B cell (primary cell): ENCODE measurements around the gene DIPK1B. TPM values are rescaled to one million over a fixed set of nuclear protein-coding genes. Genes with fewer than 3 reads are reported as not detected.
A peak's percentile ranks its signal among the peaks of the same experiment; 100 is the strongest.
"Not testable (repeated sequence)": the region's sequence is repeated elsewhere in the genome, so short reads cannot be mapped to it uniquely, and the experiment has no call there.

Experiments
- ATAC-seq: fragments of 200-7000 bp; cut with Tn5 transposase; one replicate; pipeline ENCODE4 v1.10.0; 2021; ENCODE audit warnings: low read depth, mild to moderate bottlenecking, moderate number of reproducible peaks, moderate library complexity
- CTCF ChIA-PET: fragments of 350-600 bp; sonication (Branson Sonifier 250); formaldehyde crosslinking; loops from one replicate; lab custom pipeline; 2021; ENCODE audit warnings: antibody characterized with exemption, inconsistent platforms; lab: Charles Lee
- POLR2A ChIA-PET: fragments of 350-600 bp; sonication (Branson Sonifier 250); formaldehyde crosslinking; loops from one replicate; lab custom pipeline; 2021; ENCODE audit warnings: antibody characterized with exemption; lab: Charles Lee
- DNase-seq: peaks from one replicate; pipeline ENCODE4 v3.0.0; 2013
- H2AFZ ChIP-seq: 2 replicates; pipeline ENCODE4 v1.6.1; 2012; ENCODE audit warnings: mild to moderate bottlenecking, low read depth, low read length; ENCODE audit not compliant: insufficient read depth, poor library complexity, severe bottlenecking
- H3K27ac ChIP-seq, 2 donors: 1 replicate in 1 of 2; 2 replicates in 1 of 2; pipeline ENCODE4 v1.5.1; 2012 to 2013; ENCODE audit warnings: low read length in 2 of 2, mild to moderate bottlenecking in 2 of 2, moderate library complexity in 1 of 2
- H3K27me3 ChIP-seq, 4 experiments: fragments of 200-600 bp in 1 of 4; sonication (generic) in 1 of 4; replicated peaks in 1 of 4; 1 replicate in 2 of 4; 2 replicates in 2 of 4; pipeline versions ENCODE4 v1.6.1 to v1.7.0; 2013 to 2016; ENCODE audit warnings: low read length in 3 of 4, mild to moderate bottlenecking in 2 of 4, mixed read lengths in 1 of 4, moderate library complexity in 1 of 4; ENCODE audit not compliant: insufficient read depth in 4 of 4, control insufficient read depth in 3 of 4; ENCODE audit errors: control extremely low read depth in 1 of 4
- H3K36me3 ChIP-seq, 2 experiments: replicated peaks in 1 of 2; 1 replicate in 1 of 2; 2 replicates in 1 of 2; pipeline versions ENCODE4 v1.6.1 to v1.7.1; 2013; ENCODE audit warnings: low read length in 1 of 2; ENCODE audit not compliant: insufficient read depth in 2 of 2, control insufficient read depth in 1 of 2; ENCODE audit errors: control extremely low read depth in 1 of 2, extremely low read depth in 1 of 2
- H3K4me1 ChIP-seq, 2 donors: fragments of 200-600 bp in 1 of 2; sonication (generic) in 1 of 2; 1 replicate in 1 of 2; 2 replicates in 1 of 2; pipeline versions ENCODE4 v1.5.1 to v1.6.1; 2013 to 2017; ENCODE audit warnings: low read length in 2 of 2; ENCODE audit not compliant: control insufficient read depth in 2 of 2, insufficient read depth in 2 of 2
- H3K4me2 ChIP-seq: replicated peaks from 2 replicates; pipeline ENCODE3; 2012; ENCODE audit warnings: mild to moderate bottlenecking, low read depth, low read length; ENCODE audit not compliant: poor library complexity, severe bottlenecking
- H3K4me3 ChIP-seq, 5 experiments: fragments of 200-600 bp in 1 of 5; sonication (generic) in 1 of 5; 1 replicate in 3 of 5; 2 replicates in 2 of 5; pipeline versions ENCODE4 v1.5.1 to v1.7.0; 2011 to 2016; ENCODE audit warnings: low read length in 4 of 5, mild to moderate bottlenecking in 4 of 5, low read depth in 2 of 5, control low read depth in 1 of 5, moderate library complexity in 1 of 5; ENCODE audit not compliant: insufficient read depth in 1 of 5; ENCODE audit errors: control extremely low read depth in 1 of 5, extremely low read depth in 1 of 5
- H3K79me2 ChIP-seq: fragments of 200-600 bp; sonication (generic); one replicate; pipeline ENCODE4 v1.6.0; 2016; ENCODE audit warnings: low read length; ENCODE audit not compliant: control insufficient read depth, insufficient read depth
- H3K9ac ChIP-seq: fragments of 200-600 bp; sonication (generic); 2 replicates; pipeline ENCODE4 v1.6.1; 2017; ENCODE audit warnings: mild to moderate bottlenecking, low read length, moderate library complexity
- H3K9me3 ChIP-seq, 3 donors: one replicate each; pipeline versions ENCODE4 v1.6.1 to v1.7.1; 2013; ENCODE audit warnings: low read length in 2 of 3; ENCODE audit not compliant: control insufficient read depth in 2 of 3, insufficient read depth in 1 of 3; ENCODE audit errors: control extremely low read depth in 1 of 3
- H4K20me1 ChIP-seq: 2 replicates; pipeline ENCODE4 v1.6.0; 2012; ENCODE audit warnings: mild to moderate bottlenecking, low read length; ENCODE audit not compliant: insufficient read depth, control insufficient read depth, poor library complexity, severe bottlenecking
- H3K27ac Mint-ChIP-seq: one replicate; pipeline ENCODE4 v1.8.0; 2021; ENCODE audit warnings: mixed read lengths
- H3K27me3 Mint-ChIP-seq: one replicate; pipeline ENCODE4 v1.8.0; 2021; ENCODE audit warnings: mixed read lengths
- H3K4me1 Mint-ChIP-seq: one replicate; pipeline ENCODE4 v1.8.0; 2021; ENCODE audit warnings: mixed read lengths
- H3K4me3 Mint-ChIP-seq: one replicate; pipeline ENCODE4 v1.8.0; 2021; ENCODE audit warnings: mixed read lengths
- H3K9me3 Mint-ChIP-seq: one replicate; pipeline ENCODE4 v1.8.0; 2022; ENCODE audit warnings: mixed read lengths; ENCODE audit not compliant: insufficient read depth
- EZH2 ChIP-seq: IDR thresholded peaks from 2 replicates; pipeline ENCODE4 v1.6.1; 2012; ENCODE audit warnings: borderline replicate concordance, low read depth, mild to moderate bottlenecking, moderate library complexity, low read length; ENCODE audit not compliant: insufficient read depth, poor library complexity, severe bottlenecking
- WGBS: methylation state at CpG from one replicate; pipeline ENCODE4 v1.1.5; 2013; ENCODE audit warnings: missing lambda C conversion rate; ENCODE audit not compliant: insufficient coverage; 5-methylcytosine and 5-hydroxymethylcytosine counted together
- intact Hi-C: fragments of 100-400 bp; cut with micrococcal nuclease; formaldehyde crosslinking; loops from one replicate; pipeline ENCODE4 v1.10.0; 2022
- polyA plus RNA-seq: library from polyadenylated mRNA; depleted of rRNA; stranded (reverse); fragments of >200 nt; gene quantifications from 2 replicates; pipeline ENCODE4 v1.2.3, GENCODE V29; 2012
- total RNA-seq, 2 donors: library from RNA; stranded (reverse); fragments of 120-200 nt in 1 of 2; gene quantifications; 1 replicate in 1 of 2; 2 replicates in 1 of 2; pipeline versions ENCODE4 v1.2.3 to v1.2.4, GENCODE V29; 2013 to 2022
- TF ChIP-seq, protein P1 (sequence below): fragments of 200-600 bp; IDR thresholded peaks from one replicate; pipeline ENCODE4 v1.8.0; 2022; ENCODE audit warnings: antibody characterized with exemption, mild to moderate bottlenecking

Gene DIPK1B
- total and polyA plus RNA-seq, 2 donors (not counting 1 experiment from before 2014, with no cell fraction given): 9.6 TPM

DNA sequence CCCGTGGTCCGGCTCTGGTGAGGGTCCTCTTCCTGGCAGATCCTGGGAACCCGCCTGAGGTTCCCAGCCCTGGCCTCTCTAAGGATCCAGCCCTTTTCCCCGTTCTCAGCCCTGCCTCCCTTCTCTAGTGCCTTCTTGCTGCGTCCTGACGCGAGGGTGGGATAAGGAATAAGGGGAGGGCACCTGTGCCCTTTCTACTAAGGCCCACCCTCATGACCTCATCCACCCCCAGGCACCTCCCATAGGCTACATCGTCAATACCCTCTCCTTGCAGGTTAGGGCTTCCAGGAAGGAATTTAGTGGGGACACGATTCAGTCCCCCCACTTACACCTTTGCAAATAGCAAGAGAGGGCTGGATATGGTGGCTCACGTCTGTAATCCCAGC, 10.7 kb upstream of the DIPK1B start:
- Histone ChIP-seq H3K9me3 (peaks cover 0 to 4% (median 0%) of the 10 kb centered on the region in 3 donors), H3K4me3 (peak overlapping the region in 2 of 5 experiments; percentile 19 to 52), H3K27ac (peak overlapping the region in 1 of 2 donors; percentile 79), H3K27me3 (peaks cover 0 to 16% (median 2%) of the 10 kb centered on the region in 4 experiments), H3K36me3 (no peaks in the 10 kb centered on the region), H3K79me2 (no peaks in the 10 kb centered on the region), H2AFZ (peak overlapping the region; percentile 56), H3K9ac (peak overlapping the region; percentile 65), H3K4me1 (peaks cover 31 to 43% of the 10 kb centered on the region in 2 donors), H3K4me2 (peak overlapping the region; percentile 91), H4K20me1 (no peaks in the 10 kb centered on the region)
- intact Hi-C loops: loop anchor here (2.0 kb wide), 1 partner anchor 57 kb away; the partner anchor contains the start of gene LCN8
- Mint-ChIP-seq H3K4me3 (peak overlapping the region; percentile 87), H3K9me3 (no peaks in the 10 kb centered on the region), H3K4me1 (peaks cover 37% of the 10 kb centered on the region), H3K27me3 (peaks cover 14% of the 10 kb centered on the region), H3K27ac (peak overlapping the region; percentile 90)
- 17% methylated on average over 1 of the region's 10 CpGs for WGBS
- ChIA-PET CTCF (interaction anchor here (1.0 to 1.2 kb wide), 3 partner anchors 25 to 30 kb away, joined by 3 to 7 read pairs (median 6); no protein-coding TSS in a partner anchor), POLR2A (interaction anchor here (1.8 to 2.1 kb wide), 3 partner anchors 13 to 56 kb away, joined by 7 to 20 read pairs (median 8); partner anchors contain the start of gene LCN8)
- no peak for ATAC-seq
- DNase-seq: no peak
- TF ChIP-seq, protein P1, sequence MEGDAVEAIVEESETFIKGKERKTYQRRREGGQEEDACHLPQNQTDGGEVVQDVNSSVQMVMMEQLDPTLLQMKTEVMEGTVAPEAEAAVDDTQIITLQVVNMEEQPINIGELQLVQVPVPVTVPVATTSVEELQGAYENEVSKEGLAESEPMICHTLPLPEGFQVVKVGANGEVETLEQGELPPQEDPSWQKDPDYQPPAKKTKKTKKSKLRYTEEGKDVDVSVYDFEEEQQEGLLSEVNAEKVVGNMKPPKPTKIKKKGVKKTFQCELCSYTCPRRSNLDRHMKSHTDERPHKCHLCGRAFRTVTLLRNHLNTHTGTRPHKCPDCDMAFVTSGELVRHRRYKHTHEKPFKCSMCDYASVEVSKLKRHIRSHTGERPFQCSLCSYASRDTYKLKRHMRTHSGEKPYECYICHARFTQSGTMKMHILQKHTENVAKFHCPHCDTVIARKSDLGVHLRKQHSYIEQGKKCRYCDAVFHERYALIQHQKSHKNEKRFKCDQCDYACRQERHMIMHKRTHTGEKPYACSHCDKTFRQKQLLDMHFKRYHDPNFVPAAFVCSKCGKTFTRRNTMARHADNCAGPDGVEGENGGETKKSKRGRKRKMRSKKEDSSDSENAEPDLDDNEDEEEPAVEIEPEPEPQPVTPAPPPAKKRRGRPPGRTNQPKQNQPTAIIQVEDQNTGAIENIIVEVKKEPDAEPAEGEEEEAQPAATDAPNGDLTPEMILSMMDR: no peak
- TF ChIP-seq EZH2: no peak

DNA sequence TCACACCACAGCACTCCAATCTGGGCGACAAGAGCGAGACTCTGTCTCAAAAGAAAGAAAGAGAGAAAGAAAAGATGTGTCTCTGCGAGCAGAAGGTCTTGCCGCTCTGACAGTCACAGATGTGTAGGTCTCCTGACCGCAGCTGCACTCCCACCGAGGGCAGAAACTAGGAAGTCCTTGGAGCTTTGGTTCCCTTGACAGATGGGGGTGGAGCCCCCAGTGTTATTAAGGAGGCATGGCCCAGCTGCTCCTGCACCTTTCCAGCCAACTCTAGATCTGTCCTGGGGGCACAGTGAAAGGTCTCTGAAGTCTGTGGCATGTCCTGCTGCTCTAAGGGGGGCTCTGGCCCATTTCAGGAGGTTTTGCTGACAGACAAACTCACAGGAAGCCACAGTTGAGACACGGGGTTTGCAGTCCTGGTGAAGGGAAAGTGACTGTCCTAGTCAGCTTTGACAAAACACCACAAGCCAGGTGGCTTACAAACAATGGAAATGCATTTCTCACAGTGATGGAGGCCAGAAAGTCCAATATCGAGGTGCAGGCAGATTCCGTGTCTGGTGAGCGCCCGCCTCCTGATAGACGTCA, 9.0 kb upstream of the DIPK1B start:
- no peak for ATAC-seq
- H3K9ac ChIP-seq: no peak overlapping the region
- H3K9me3 Mint-ChIP-seq: no peaks in the 10 kb centered on the region
- no peak overlapping the region for H3K27ac ChIP-seq
- peaks cover 0 to 5% (median 0%) of the 10 kb centered on the region in 4 experiments for H3K27me3 ChIP-seq
- no peak overlapping the region for H2AFZ ChIP-seq
- no peaks in the 10 kb centered on the region for H3K79me2 ChIP-seq
- 37% methylated on average over 12 of the region's 12 CpGs for WGBS
- H3K4me1 Mint-ChIP-seq: peaks cover 30% of the 10 kb centered on the region
- peak overlapping the region; percentile 7 for H3K4me3 Mint-ChIP-seq
- POLR2A ChIA-PET: interaction anchor here (0.7 to 2.1 kb wide), 2 partner anchors 25 to 53 kb away, joined by 3 to 14 read pairs; no protein-coding TSS in a partner anchor
- peak overlapping the region; percentile 40 for H3K4me2 ChIP-seq
- TF ChIP-seq, protein P1: no peak
- TF ChIP-seq EZH2: no peak
- intact Hi-C loops: no loop called here
- DNase-seq: peak; percentile 72
- peaks cover 12% of the 10 kb centered on the region for H3K27me3 Mint-ChIP-seq
- peaks cover 28 to 36% of the 10 kb centered on the region in 2 donors for H3K4me1 ChIP-seq
- H3K36me3 ChIP-seq: no peaks in the 10 kb centered on the region
- no peaks in the 10 kb centered on the region for H4K20me1 ChIP-seq
- no peak overlapping the region for H3K4me3 ChIP-seq
- peaks cover 0 to 4% (median 0%) of the 10 kb centered on the region in 3 donors for H3K9me3 ChIP-seq
- CTCF ChIA-PET: no interaction called here
- H3K27ac Mint-ChIP-seq: peak overlapping the region; percentile 3

DNA sequence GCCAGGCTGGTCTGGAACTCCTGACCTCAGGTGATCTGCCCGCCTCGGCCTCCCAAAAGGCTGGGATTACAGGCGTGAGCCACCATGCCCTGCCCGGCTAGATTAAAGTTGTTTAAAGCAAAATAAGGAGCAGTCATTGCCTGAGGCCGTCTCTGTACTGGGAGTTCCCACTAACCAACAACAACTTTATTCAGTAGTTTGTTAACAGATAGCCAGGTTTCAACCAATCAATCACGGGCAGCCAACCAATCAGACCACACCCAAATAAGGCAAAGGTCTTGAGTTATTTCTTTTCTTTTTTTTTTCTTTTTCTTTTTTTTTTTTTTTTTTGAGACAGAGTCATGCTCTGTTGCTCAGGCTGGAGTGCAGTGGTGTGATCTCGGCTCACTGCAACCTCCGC, 7.6 kb upstream of the DIPK1B start:
- Mint-ChIP-seq H3K4me1 (peaks cover 30% of the 10 kb centered on the region), H3K27me3 (peaks cover 12% of the 10 kb centered on the region)
- H3K9me3 Mint-ChIP-seq, H3K79me2 ChIP-seq, H3K4me3 ChIP-seq, H3K9ac ChIP-seq, intact Hi-C loops, H4K20me1 ChIP-seq, H3K27ac ChIP-seq, H3K4me3 Mint-ChIP-seq, DNase-seq, H3K27ac Mint-ChIP-seq, H2AFZ ChIP-seq, H3K4me2 ChIP-seq, CTCF ChIA-PET, ATAC-seq, H3K27me3 ChIP-seq, H3K36me3 ChIP-seq, H3K9me3 ChIP-seq: not testable (repeated sequence)
- POLR2A ChIA-PET: interaction anchor here (0.7 kb wide), 1 partner anchor 14 kb away, joined by 5 read pairs; no protein-coding TSS in a partner anchor
- peaks cover 27 to 35% of the 10 kb centered on the region in 2 donors for H3K4me1 ChIP-seq
- 100% methylated on average over 5 of the region's 8 CpGs for WGBS
